Measurements from ENCODE around the gene MIPEP. TPM values are rescaled to one million over a fixed set of nuclear protein-coding genes. Genes with fewer than 3 reads are reported as not detected.

Gene MIPEP
- total and polyA plus RNA-seq, 9 of the 15 experiments (the other 6 are each of a cell fraction or from before 2014, with no cell fraction given) = 1.7 to 19.3 (median 13.1) TPM

DNA sequence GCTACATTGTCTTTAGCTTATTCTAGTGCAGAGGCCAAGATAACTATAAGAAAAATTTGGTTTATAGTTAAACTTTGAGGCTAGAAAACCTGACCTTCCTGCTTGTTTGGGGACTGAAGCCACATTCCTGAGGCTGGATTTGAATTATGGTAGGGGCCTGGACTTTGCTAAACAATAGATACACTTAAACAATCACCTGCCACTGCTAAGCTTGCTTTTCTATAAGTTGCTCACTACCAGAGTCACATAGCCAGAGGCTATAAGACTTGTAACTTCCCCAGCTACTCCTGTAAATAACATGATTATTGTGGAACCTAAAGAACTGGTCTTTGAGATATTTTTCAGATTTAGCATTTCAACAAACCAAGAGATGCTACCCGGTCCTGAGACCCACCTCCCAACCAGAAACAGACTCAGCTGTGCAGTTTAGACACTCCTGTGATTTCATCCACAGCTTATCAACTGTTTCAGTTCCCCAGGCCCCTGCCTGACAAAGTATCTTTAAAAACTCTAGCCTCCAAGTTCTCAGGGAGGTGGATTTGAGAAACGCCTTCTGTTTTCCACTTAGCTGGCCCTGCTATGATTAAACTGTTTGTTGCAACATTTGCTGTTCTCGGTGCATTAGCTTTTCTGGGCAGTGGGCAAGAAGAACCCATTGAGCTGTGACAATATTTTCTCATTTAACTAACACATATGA, 77.7 kb downstream of the MIPEP start:
- intact Hi-C loops (cut with micrococcal nuclease) (no loop called here), in situ Hi-C loops (cut with MboI) (no loop called here)
- Histone ChIP-seq H3K9ac (ENCODE audit: insufficient read depth in 1 of 2, low read depth in 2 of 2, low read length in 2 of 2) (no peak overlapping the region), H3K4me1 (replicated peaks in 1 of 2; ENCODE audit: control insufficient read depth in 2 of 2, insufficient read depth in 2 of 2, low read length in 2 of 2) (no peaks in the 10 kb centered on the region), H3K79me2 (ENCODE audit: control insufficient read depth, insufficient read depth, low read length) (no peaks in the 10 kb centered on the region), H3K36me3 (ENCODE audit: control insufficient read depth, insufficient read depth, low read length) (no peaks in the 10 kb centered on the region), H3K9me1 (ENCODE audit: control insufficient read depth, insufficient read depth, low read length) (no peaks in the 10 kb centered on the region), H3K27ac (ENCODE audit: extremely low read depth, low read depth, low read length) (no peak overlapping the region), H3K9me3 (replicated peaks; ENCODE audit: control insufficient read depth, insufficient read depth, low read depth, low read length) (no peaks in the 10 kb centered on the region), H4K20me1 (replicated peaks; ENCODE audit: control insufficient read depth, insufficient read depth, low read length) (no peaks in the 10 kb centered on the region), H3K4me3 (no peak overlapping the region), H3K4me2 (ENCODE audit: insufficient read depth, low read length) (no peak overlapping the region), H2AFZ (ENCODE audit: low read depth, low read length) (no peak overlapping the region), H3K27me3 (ENCODE audit: control insufficient read depth in 2 of 2, insufficient read depth in 2 of 2, low read length in 2 of 2) (no peaks in the 10 kb centered on the region)
- DNase-seq (ENCODE audit: extremely low read depth in 1 of 4, low spot score in 3 of 4) (no peak), FAIRE-seq (no peak), ATAC-seq (no peak)
- ChIA-PET CTCF (ENCODE audit: low intra/inter-chr PET ratio) (no interaction called here), POLR2A (no interaction called here)
- no TSS peak for BruUV-seq (replicated peaks)
- TF ChIP-seq U2AF1 (optimal IDR thresholded peaks at IDR 0.05; ENCODE audit: low read depth, low read length) = no peak
- no peak for TF ChIP-seq ATF1 (CRISPR knock-in tag; IDR thresholded peaks at IDR 0.05)
- no peak for TF ChIP-seq ATF1 (tag; IDR thresholded peaks at IDR 0.05)
- TF ChIP-seq MTA1 (IDR thresholded peaks at IDR 0.05; ENCODE audit: borderline replicate concordance) = no peak
- TF ChIP-seq TAL1 (IDR thresholded peaks at IDR 0.05) = no peak
- no peak for TF ChIP-seq POLR2AphosphoS2 (IDR thresholded peaks at IDR 0.05; ENCODE audit: low read length)
- TF ChIP-seq, protein P1, sequence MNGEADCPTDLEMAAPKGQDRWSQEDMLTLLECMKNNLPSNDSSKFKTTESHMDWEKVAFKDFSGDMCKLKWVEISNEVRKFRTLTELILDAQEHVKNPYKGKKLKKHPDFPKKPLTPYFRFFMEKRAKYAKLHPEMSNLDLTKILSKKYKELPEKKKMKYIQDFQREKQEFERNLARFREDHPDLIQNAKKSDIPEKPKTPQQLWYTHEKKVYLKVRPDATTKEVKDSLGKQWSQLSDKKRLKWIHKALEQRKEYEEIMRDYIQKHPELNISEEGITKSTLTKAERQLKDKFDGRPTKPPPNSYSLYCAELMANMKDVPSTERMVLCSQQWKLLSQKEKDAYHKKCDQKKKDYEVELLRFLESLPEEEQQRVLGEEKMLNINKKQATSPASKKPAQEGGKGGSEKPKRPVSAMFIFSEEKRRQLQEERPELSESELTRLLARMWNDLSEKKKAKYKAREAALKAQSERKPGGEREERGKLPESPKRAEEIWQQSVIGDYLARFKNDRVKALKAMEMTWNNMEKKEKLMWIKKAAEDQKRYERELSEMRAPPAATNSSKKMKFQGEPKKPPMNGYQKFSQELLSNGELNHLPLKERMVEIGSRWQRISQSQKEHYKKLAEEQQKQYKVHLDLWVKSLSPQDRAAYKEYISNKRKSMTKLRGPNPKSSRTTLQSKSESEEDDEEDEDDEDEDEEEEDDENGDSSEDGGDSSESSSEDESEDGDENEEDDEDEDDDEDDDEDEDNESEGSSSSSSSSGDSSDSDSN (IDR thresholded peaks at IDR 0.05; ENCODE audit: borderline replicate concordance in 1 of 2, low read depth in 2 of 2, low read length in 2 of 2) = no peak
- WGBS (ENCODE audit: insufficient coverage, low coverage, missing lambda C conversion rate) = 61% methylated on average over 3 of the region's 3 CpGs

Data from K562 (cell line).